Measurements from ENCODE around the gene TCTA.

The TCTA gene

DNA sequence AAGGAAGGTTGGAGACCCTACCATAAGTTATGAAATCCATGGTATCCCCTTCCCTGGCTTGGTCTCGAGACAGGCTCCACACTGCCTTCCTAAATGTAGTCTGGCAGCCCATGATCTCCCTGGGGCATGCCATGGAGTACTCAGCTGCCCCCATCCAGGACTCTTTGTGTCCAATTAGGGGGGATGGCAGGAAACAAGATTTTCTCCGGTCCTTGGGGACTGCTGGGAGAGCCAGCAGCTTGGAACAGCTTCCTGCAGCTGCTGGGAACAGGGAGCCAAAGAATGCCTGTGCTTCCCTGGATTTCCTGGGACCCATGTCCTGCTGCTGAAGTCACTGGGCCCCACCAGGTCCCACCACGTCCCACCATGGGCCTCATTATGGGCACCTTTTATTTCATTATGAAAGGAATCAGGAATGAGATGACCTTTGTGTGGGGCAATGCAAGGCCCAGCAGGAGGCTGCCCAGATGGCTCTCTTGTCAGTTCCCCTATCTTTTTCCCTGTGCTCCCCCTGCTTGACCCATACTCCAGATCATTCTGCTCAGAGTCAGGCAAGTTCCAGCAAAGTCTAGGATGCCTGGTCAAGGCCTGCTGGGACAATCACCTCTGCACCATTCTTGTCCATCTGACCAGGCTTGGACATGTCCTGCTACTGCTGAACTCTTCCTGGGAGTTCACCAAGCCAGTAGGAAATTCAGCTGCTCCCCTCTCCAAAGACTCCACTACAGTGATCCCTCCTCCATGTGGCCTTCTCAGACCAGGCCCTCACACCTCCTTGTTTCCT lies 42.9 kb downstream of the TCTA start:
- DNase-seq (ENCODE audit: low read depth, low spot score), result no peak
- no peak overlapping the region for H3K27ac ChIP-seq

DNA sequence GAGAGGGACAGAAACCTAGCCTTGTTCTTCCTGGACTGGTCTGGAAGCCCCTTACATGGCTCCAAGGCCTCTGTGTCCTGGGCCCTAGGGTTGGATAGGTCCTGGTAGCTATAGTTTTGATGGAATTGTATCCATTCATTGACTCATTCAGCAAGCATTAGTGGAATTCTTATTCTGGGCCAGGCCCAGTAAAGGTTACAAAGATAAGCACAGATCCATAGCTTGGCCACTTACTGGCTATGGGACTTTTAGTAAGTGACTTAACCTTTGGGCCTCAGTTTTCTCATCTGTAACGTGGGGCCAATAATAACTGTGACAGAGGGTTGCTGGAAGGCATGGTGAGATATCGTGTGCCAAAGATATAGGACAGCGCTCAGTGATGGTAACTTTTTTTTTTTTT lies 44.2 kb downstream of the TCTA start:
- DNase-seq (ENCODE audit: low read depth, low spot score), result no peak
- no peak overlapping the region for H3K27ac ChIP-seq

DNA sequence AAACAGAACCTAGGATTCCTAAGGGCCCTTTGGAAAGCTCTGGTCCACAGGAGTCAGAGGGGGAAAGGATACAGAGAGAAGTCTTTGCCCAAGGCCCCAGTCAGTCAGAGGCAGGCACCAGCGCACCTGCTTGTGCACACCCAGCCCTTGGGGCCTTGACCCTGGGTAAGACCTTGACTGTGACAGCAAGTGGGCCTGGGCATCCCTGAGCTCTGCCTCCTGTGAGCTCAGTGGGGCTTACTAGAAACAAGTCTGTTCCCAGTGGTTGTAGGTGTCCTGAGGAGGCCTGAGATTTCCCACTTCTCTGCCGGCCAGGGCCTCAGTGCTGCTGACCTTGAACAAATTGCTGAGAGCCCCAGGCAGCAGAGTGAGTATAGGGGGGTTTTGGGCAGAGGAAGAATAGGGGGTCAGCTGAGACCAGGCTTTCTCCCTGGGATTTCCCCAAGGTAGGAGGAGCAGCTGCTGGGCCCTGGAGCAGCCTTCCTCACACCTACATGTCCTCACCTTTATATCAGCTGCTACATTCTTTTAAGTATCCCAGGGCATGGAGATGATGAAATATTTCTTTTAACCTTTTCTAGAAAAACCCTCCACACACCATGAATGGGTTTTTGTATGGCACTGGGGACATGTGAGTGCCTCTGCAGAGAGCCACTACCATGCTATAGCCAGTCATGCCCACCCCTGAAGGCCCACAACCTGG lies 48.1 kb downstream of the TCTA start:
- DNase-seq (ENCODE audit: low read depth, low spot score), result no peak
- H3K27ac ChIP-seq, result no peak overlapping the region

DNA sequence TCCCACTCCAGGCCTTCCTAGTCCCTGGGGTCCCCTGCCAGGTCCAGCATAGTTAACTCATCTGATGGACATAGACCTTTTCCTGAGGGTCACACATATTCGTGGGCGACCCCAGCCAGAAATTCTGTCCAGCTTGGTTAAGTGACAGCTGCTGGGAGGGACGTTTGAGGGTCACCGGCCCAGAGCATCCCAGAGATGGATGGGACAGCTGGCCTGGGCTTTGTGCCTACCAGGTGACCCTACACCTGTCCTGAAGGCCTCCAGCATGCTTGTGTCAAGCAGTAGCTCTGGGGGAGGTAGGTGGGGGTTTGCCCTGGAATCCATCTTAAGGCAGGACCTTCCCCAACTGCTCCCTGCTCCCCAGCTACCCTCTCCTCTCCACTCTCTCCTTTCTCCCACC lies 48.7 kb downstream of the TCTA start:
- DNase-seq (ENCODE audit: low read depth, low spot score), result no peak
- peak overlapping the region; percentile 75 for H3K27ac ChIP-seq

DNA sequence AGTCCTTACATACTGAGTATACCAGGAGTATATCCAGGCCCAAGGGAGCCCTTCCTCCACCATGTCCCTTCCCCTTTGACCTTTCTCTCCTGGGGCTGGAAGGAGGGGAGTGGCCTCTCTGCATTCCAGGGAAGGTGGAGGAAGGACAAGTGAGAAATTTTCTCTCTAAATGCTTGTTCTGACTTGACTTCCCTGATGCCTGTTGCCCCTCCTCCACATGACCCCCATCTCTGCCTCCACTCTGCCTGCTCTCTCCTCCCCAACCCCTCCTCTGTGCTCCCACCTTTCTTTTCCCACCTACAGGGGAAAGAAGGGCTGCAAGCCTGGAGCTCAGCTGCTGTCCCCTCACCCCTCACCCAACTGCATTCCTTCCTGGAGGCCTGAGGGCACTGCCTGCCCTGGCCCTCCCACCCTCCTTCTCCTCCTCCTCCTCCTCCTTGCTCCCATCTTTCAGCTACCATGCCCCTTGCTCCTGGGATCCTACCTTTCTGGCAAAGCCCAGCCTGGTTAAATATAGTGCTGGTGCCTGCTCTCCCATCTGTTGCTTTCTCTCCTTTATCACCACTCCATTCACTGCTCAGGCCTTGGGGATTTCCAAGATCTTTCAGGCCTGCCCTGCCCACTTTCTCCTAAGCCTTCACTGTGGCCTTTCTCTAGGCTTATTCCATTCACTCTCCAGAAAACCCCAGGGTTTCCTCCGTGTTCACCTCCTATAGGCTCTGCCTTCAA lies 49.4 kb downstream of the TCTA start:
- H3K27ac ChIP-seq, result peak overlapping the region; percentile 75

DNA sequence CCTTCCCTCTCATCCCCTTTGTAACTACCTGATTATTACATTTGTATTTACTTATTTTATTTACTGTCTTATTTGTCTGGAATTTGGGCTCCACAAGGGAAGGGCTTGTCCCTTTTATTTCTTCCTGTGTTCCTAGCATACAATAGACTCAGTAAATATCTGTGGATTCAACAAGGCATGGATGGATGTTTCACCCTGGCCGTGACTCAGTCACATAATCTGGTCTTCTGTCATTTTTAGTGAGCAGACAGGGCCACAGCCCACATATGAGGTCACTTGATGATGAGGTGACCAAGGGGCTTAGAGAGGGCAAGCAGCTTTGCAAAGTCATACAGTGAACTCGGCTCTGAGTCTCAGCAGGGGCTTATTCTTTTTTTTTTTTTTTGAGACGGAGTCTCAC lies 50.0 kb downstream of the TCTA start:
- no peak for DNase-seq (ENCODE audit: low read depth, low spot score)
- H3K27ac ChIP-seq, result peak overlapping the region; percentile 75

More for the DNA sequence above, 49.4 kb downstream of the TCTA start:
- no peak for DNase-seq (ENCODE audit: low read depth, low spot score)

DNA sequence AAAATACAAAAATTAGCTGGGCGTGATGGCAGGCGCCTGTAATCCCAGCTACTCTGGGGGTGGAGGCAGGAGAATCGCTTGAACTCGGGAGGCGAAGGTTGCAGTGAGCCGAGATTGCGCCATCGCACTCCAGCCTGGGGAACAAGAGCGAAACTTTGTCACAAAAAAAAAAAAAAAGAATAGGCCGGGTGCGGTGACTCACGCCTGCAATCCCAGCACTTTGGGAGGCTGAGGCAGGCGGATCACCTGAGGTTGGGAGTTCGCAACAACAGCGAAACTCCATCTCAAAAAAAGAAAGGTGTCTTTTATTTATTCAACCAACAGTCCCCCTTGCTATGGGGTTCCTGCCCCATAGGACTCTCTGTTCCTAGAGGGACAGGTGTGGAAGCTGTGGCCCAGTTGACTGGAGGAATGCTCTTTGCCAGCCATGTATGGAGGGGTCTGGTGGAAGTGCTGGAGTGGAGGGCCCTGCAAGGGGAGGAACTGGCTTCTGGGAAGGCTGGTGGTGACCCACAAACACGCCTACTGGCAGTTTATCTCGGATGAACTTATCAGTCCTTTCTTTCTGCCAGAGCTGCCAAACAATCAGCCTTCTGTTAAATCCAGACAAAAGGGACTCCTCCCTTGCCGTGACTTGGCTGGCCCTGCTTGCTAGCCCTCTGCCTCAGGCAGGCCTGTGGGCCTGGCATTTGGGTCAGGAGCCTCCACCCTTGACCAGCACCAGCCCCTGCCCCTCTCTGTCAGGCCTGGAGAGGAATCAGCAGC lies 53.2 kb downstream of the TCTA start:
- H3K27ac ChIP-seq, result peak overlapping the region; percentile 34
- no peak for DNase-seq (ENCODE audit: low read depth, low spot score)
